ENCODE measurements around the gene PITPNM3. TPM values are rescaled to one million over a fixed set of nuclear protein-coding genes. Genes with fewer than 3 reads are reported as not detected.
A peak's percentile ranks its signal among the peaks of the same experiment; 100 is the strongest.

PITPNM3 gene
- total and polyA plus RNA-seq, 4 experiments from 2014 or later, result 0.05 to 0.50 (median 0.29) TPM; not detected in 1

- Histone ChIP-seq H3K36me3 (ENCODE audit: insufficient read depth, low read length) (no peaks in the 10 kb centered on the region), H3K4me1 (ENCODE audit: insufficient read depth, low read length) (no peaks in the 10 kb centered on the region), H3K27ac (ENCODE audit: low read depth, low read length) (no peak overlapping the region), H3K27me3 (ENCODE audit: insufficient read depth, low read length) (no peaks in the 10 kb centered on the region), H3K4me3 (ENCODE audit: low read length in 2 of 2) (no peak overlapping the region), H3K9me3 (ENCODE audit: control insufficient read depth in 1 of 2, low read length in 2 of 2) (no peaks in the 10 kb centered on the region)
- Mint-ChIP-seq H3K27me3 (peaks cover 2 to 8% of the 10 kb centered on the region in 2 donors), H3K27ac (no peak overlapping the region), H3K9me3 (peaks cover 0 to 2% (median 0%) of the 10 kb centered on the region in 8 donors), H3K4me3 (no peak overlapping the region), H3K4me1 (peaks cover 0 to 7% (median 0%) of the 10 kb centered on the region in 4 donors), H3K36me3 (peaks cover 0 to 6% of the 10 kb centered on the region in 2 donors)
- ChIA-PET CTCF (ENCODE audit: partially characterized antibody) (no interaction called here), POLR2A (ENCODE audit: partially characterized antibody) (no interaction called here)
- intact Hi-C loops (cut with micrococcal nuclease), result no loop called here
- DNase-seq, result no peak
Observed at GRCh38 chr17:6569370-6570285, 13.3 kb upstream of the PITPNM3 start.

GRCh38 chr17:6568184-6568758 lies 11.9 kb upstream of the PITPNM3 start:
- peaks cover 0 to 10% of the 10 kb centered on the region in 2 donors for H3K36me3 Mint-ChIP-seq
- no peak overlapping the region for H3K4me3 Mint-ChIP-seq
- H3K9me3 Mint-ChIP-seq, result no peaks in the 10 kb centered on the region
- CTCF ChIA-PET (ENCODE audit: partially characterized antibody), result no interaction called here
- intact Hi-C loops (cut with micrococcal nuclease), result no loop called here
- Histone ChIP-seq H3K4me3 (ENCODE audit: low read length in 2 of 2) (no peak overlapping the region), H3K27me3 (ENCODE audit: insufficient read depth, low read length) (no peaks in the 10 kb centered on the region), H3K9me3 (ENCODE audit: control insufficient read depth in 1 of 2, low read length in 2 of 2) (no peaks in the 10 kb centered on the region), H3K27ac (ENCODE audit: low read depth, low read length) (no peak overlapping the region), H3K4me1 (ENCODE audit: insufficient read depth, low read length) (no peaks in the 10 kb centered on the region), H3K36me3 (ENCODE audit: insufficient read depth, low read length) (no peaks in the 10 kb centered on the region)
- no peak for DNase-seq
- H3K27ac Mint-ChIP-seq, result no peak overlapping the region
- peaks cover 3 to 15% of the 10 kb centered on the region in 2 donors for H3K27me3 Mint-ChIP-seq
- POLR2A ChIA-PET (ENCODE audit: partially characterized antibody), result no interaction called here
- no peaks in the 10 kb centered on the region for H3K4me1 Mint-ChIP-seq

- H3K9me3 ChIP-seq (ENCODE audit: control insufficient read depth in 1 of 2, low read length in 2 of 2), result no peaks in the 10 kb centered on the region
- Mint-ChIP-seq H3K27ac (no peak overlapping the region), H3K27me3 (peaks cover 7 to 20% of the 10 kb centered on the region in 2 donors), H3K36me3 (peaks cover 0 to 10% of the 10 kb centered on the region in 2 donors), H3K9me3 (no peaks in the 10 kb centered on the region), H3K4me3 (no peak overlapping the region), H3K4me1 (no peaks in the 10 kb centered on the region)
- no peak for DNase-seq
- H3K36me3 ChIP-seq (ENCODE audit: insufficient read depth, low read length), result no peaks in the 10 kb centered on the region
- H3K27me3 ChIP-seq (ENCODE audit: insufficient read depth, low read length), result no peaks in the 10 kb centered on the region
- H3K27ac ChIP-seq (ENCODE audit: low read depth, low read length), result no peak overlapping the region
- ChIA-PET CTCF (ENCODE audit: partially characterized antibody) (no interaction called here), POLR2A (ENCODE audit: partially characterized antibody) (no interaction called here)
- intact Hi-C loops (cut with micrococcal nuclease), result no loop called here
- no peak overlapping the region for H3K4me3 ChIP-seq (ENCODE audit: low read length in 2 of 2)
- no peaks in the 10 kb centered on the region for H3K4me1 ChIP-seq (ENCODE audit: insufficient read depth, low read length)
Observed at GRCh38 chr17:6567528-6568183, 11.3 kb upstream of the PITPNM3 start.

GRCh38 chr17:6561446-6561845 lies 5.1 kb upstream of the PITPNM3 start:
- no peak overlapping the region for H3K4me3 Mint-ChIP-seq
- peaks cover 0 to 7% of the 10 kb centered on the region in 2 donors for H3K36me3 Mint-ChIP-seq
- H3K27me3 Mint-ChIP-seq, result peaks cover 28 to 51% of the 10 kb centered on the region in 2 donors
- Histone ChIP-seq H3K9me3 (ENCODE audit: control insufficient read depth in 1 of 2, low read length in 2 of 2) (no peaks in the 10 kb centered on the region), H3K27ac (ENCODE audit: low read depth, low read length) (no peak overlapping the region), H3K4me3 (ENCODE audit: low read length in 2 of 2) (no peak overlapping the region), H3K27me3 (ENCODE audit: insufficient read depth, low read length) (peaks cover 9% of the 10 kb centered on the region), H3K36me3 (ENCODE audit: insufficient read depth, low read length) (no peaks in the 10 kb centered on the region), H3K4me1 (ENCODE audit: insufficient read depth, low read length) (peaks cover 4% of the 10 kb centered on the region)
- ChIA-PET CTCF (ENCODE audit: partially characterized antibody) (no interaction called here), POLR2A (ENCODE audit: partially characterized antibody) (no interaction called here)
- H3K9me3 Mint-ChIP-seq, result no peaks in the 10 kb centered on the region
- no peak overlapping the region for H3K27ac Mint-ChIP-seq
- DNase-seq, result no peak
- peaks cover 0 to 5% (median 1%) of the 10 kb centered on the region in 4 donors for H3K4me1 Mint-ChIP-seq
- intact Hi-C loops (cut with micrococcal nuclease), result no loop called here

- CTCF ChIA-PET (ENCODE audit: partially characterized antibody), result no interaction called here
- no peak overlapping the region for H3K4me3 Mint-ChIP-seq
Observed at GRCh38 chr17:6560496-6560895, 4.1 kb upstream of the PITPNM3 start.

GRCh38 chr17:6559753-6560215 lies 3.4 kb upstream of the PITPNM3 start:
- Mint-ChIP-seq H3K27ac (no peak overlapping the region), H3K27me3 (peaks cover 34 to 53% of the 10 kb centered on the region in 2 donors), H3K9me3 (no peaks in the 10 kb centered on the region), H3K4me1 (peaks cover 3 to 13% (median 7%) of the 10 kb centered on the region in 4 donors), H3K36me3 (peaks cover 0 to 6% of the 10 kb centered on the region in 2 donors), H3K4me3 (peak overlapping the region in 1 of 8 donors; percentile 61)
- POLR2A ChIA-PET (ENCODE audit: partially characterized antibody), result no interaction called here
- Histone ChIP-seq H3K27ac (ENCODE audit: low read depth, low read length) (no peak overlapping the region), H3K9me3 (ENCODE audit: control insufficient read depth in 1 of 2, low read length in 2 of 2) (no peaks in the 10 kb centered on the region), H3K4me1 (ENCODE audit: insufficient read depth, low read length) (peaks cover 11% of the 10 kb centered on the region), H3K27me3 (ENCODE audit: insufficient read depth, low read length) (peaks cover 13% of the 10 kb centered on the region), H3K4me3 (ENCODE audit: low read length in 2 of 2) (no peak overlapping the region), H3K36me3 (ENCODE audit: insufficient read depth, low read length) (no peaks in the 10 kb centered on the region)
- intact Hi-C loops (cut with micrococcal nuclease), result no loop called here
- DNase-seq, result no peak
- CTCF ChIA-PET (ENCODE audit: partially characterized antibody), result no interaction called here

More at GRCh38 chr17:6560496-6560895, 4.1 kb upstream of the PITPNM3 start:
- peaks cover 8% of the 10 kb centered on the region for H3K4me1 ChIP-seq (ENCODE audit: insufficient read depth, low read length)
- H3K9me3 Mint-ChIP-seq, result no peaks in the 10 kb centered on the region
- no peak overlapping the region for H3K27ac ChIP-seq (ENCODE audit: low read depth, low read length)
- H3K27me3 Mint-ChIP-seq, result peaks cover 28 to 48% of the 10 kb centered on the region in 2 donors
- POLR2A ChIA-PET (ENCODE audit: partially characterized antibody), result no interaction called here
- H3K4me1 Mint-ChIP-seq, result peaks cover 0 to 6% (median 2%) of the 10 kb centered on the region in 4 donors
- H3K9me3 ChIP-seq (ENCODE audit: control insufficient read depth in 1 of 2, low read length in 2 of 2), result no peaks in the 10 kb centered on the region
- H3K36me3 ChIP-seq (ENCODE audit: insufficient read depth, low read length), result no peaks in the 10 kb centered on the region
- no peak overlapping the region for H3K4me3 ChIP-seq (ENCODE audit: low read length in 2 of 2)
- intact Hi-C loops (cut with micrococcal nuclease), result no loop called here
- peaks cover 11% of the 10 kb centered on the region for H3K27me3 ChIP-seq (ENCODE audit: insufficient read depth, low read length)
- no peak overlapping the region for H3K27ac Mint-ChIP-seq
- DNase-seq, result no peak
- H3K36me3 Mint-ChIP-seq, result peaks cover 0 to 7% of the 10 kb centered on the region in 2 donors
